GM10847 (cell line): ENCODE results near the gene RNU6-1.

Source experiments
- POLR2A ChIP-seq: IDR thresholded peaks from 2 replicates; pipeline ENCODE4 v1.6.1; 2011; ENCODE audit not compliant: insufficient read length; ENCODE audit errors: extremely low read depth

RNU6-1 gene

DNA sequence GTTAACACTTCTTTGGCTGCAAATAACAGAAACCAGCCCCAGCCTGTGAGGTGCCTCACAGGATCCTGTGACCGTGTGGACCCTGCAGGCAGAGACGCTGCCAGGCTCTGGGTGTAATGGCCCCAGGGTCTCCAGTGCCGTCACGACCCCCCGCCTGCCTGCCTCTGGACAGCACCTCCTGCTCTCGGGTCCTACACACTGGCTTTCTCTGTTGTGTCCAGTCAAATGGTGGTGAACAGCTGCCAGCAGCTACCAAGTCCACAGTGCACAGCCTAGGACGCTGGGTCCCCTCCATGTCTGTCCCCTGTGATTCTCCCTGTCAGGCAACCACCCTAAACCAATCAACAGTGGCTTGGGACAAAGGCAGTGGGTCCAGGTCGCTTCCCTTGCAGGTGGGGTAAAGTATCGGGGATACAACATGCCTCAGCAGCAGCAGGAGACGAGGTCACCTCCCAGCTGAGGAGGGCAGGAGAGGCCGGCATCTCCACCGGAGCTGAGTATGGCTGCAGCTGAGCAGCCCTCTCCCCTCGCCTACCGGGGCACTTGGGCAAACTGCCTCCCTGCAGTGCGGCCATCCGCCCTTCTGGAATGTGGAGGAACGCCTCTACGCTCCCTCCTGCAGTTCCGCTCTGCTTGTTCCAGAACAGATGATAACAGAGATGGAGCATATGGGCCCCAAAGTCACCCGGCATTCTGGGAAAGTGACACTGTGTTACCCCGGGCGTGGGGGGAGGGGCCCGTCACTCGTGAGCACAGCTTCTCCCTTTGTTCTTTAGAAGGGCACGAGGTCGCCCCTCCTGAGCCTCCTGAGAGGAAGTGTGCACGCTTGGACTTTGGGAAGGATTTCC lies 35.6 kb downstream of the RNU6-1 start:
- no peak for TF ChIP-seq POLR2A

DNA sequence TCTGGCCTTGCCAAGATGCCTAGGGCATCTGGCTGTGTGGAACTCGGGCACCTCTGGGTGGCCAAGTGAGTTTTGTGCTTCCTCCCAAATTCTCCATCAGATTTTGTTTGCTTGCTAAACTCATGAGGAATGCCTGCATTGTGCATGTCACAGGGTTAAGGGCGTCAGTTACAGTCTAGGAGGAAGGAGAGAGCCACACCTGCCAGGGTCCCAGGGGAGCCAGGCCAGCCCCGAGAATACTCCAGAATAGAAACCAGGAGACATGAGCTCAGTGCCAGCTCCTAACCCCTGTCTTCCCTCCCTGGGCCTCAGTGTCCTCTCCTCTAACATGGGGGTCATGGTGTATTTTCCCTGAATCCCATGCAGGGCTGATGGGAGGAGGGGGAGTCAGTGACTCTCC lies 36.5 kb downstream of the RNU6-1 start:
- TF ChIP-seq POLR2A, result no peak

DNA sequence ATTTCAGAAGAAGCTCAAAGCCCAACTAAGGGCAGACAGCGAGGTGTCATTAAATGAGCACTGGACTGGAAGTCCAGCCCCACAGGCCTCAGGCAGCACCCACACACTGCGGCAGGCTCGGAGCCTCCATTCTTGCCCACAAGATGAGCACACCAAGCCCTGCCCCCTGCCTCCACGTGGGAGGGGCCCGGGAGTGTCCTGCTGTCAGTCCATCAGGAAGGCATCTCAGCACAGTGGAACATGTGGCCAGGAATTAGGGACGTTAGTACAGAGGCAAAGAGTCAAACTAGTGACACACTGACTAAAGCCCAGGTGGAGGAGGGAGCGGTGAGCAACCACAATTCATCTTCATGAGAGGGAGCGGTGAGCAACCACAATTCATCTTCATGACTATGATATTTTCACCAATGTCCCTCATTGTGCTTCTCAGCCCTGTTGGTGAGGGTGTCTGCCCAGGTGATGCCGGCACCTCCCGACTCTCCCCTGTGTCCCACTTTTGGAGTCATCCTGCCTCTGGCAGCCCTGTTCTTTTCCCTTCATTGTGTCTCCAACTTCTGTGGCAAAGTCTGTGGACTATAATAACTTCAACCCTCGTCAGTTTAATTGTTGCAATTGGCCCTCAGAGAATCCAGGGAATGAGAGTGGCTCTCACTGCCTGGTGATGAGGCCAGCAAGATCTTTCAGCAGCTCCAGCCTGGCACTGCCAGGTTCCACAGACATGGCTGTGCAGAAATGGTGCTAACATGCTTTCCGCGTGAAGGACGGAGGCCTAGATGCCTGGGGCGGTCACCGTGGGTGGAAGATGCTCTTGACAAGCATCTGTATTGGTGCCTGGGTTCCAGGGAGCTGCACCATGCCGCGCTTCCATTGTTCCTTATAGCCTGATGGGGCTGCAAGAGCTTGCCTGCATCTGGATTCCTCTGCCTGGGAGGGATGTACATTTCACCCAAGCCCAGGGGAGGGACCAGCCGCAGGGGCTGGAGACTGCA lies 37.6 kb downstream of the RNU6-1 start:
- no peak for TF ChIP-seq POLR2A

GRCh38 chr15:67801142-67801541 lies 38.7 kb downstream of the RNU6-1 start:
- no peak for TF ChIP-seq POLR2A

GRCh38 chr15:67799801-67800205 lies 40.0 kb downstream of the RNU6-1 start:
- TF ChIP-seq POLR2A, result no peak

DNA sequence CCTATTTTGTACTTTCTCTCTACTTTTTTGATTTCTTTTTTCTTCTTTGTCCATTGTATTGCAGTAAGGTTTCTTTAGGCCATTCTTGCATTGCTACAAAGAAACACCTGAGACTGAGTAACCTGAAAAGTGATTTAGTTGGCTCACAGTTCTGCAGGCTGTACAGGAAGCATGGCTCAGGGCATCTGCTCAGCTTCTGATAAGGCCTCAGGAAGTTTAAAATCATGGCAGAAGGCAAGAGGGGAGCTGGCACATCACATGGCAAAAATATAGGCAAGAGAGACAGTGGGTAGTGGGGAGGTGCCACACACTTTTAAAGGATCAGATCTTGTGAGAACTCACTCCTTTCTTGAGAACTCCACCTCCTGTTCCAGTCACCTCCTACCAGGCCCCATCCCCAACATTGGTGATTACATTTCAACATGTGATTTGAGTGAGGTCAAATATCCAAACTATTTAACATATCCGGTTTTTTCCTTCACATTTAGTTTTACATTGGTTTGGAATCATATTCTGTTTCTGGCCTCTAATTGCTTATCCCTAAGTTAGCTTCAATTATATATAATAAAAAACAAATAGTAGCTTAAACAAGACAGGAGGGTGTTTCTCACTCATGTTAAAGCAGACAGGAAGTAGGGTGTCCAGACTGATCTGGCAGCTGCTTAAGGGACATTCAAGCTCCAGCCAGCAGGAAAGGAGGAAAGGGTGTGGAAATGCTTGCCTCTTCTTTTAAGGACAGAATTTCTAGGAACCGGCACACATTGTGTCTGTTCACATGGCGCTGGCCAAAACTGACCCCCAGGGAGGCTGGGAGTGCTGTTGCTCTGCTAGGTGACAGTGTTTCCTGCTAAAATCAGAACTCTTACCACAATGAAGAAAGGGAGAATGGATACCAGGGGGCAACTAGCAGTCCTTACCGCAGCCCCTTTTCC lies 43.4 kb downstream of the RNU6-1 start:
- no peak for TF ChIP-seq POLR2A

DNA sequence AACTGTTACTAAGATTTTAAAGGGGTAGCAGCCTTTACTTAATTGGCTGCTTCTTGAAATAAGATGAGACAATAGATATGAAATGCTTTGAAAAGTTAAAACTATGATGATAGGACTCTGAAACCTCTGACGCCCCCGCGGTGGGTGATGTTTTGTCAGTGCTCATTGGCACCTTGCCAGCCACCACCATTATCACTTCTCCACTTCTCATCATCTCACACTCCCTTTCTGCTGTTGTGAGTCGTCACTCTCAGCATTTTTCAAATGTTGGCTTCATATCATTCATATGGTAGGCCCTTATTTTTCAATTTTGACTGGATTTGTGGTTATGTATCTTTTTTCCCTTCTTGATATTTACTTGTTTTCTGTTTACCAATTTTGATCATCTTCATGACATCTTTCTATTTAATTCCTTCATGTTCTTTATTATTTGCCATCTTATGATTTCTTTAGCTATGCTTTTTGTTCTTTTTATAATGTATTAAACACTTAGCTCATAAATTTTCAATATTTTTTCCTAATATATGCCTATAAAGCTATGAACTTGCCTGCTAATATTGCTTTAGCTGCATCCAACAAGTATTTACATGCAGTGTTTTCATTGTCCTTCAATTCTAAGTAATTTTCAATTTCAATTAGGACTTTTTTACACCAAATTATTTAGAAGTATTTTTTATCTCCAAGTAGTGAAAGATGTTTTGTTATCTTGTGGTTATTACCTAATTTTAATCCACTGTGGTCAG lies 44.8 kb downstream of the RNU6-1 start:
- TF ChIP-seq POLR2A, result no peak

DNA sequence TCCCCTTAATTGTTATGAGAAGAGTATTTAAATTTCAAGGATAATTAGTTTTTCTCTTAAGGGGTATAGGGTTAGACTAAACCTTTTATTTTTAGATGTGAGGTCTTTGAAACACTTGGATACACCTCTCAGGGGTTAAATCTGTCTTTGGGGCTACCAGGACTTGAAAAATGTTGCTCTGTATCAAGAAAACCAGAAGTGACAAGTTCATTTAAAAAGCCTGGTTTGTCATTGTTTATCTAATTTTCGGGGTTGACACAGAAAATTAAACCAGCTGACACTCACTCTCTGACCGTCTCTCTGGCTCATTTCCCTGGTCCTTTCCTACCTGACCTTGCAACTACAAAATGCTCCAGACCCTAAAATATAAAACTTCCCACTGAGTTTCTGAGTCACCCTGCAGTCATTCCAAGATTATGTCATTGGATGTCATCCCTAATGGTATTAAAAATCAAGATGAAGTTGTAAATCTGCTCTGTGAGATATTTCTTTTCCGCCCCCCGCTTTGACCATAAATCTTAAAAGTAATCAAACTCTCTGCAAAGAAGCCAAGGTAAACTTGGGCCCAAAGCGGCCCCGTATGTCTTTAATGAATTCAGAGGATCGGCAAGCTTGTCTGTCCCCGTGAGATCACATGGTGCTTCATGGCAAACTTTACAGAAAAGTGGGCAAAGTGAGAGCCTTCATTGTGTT lies 47.4 kb downstream of the RNU6-1 start:
- TF ChIP-seq POLR2A, result no peak

GRCh38 chr15:67790610-67791319 lies 49.1 kb downstream of the RNU6-1 start:
- TF ChIP-seq POLR2A, result no peak
